ENCODE results near the gene ZFC3H1.

The ZFC3H1 gene

DNA sequence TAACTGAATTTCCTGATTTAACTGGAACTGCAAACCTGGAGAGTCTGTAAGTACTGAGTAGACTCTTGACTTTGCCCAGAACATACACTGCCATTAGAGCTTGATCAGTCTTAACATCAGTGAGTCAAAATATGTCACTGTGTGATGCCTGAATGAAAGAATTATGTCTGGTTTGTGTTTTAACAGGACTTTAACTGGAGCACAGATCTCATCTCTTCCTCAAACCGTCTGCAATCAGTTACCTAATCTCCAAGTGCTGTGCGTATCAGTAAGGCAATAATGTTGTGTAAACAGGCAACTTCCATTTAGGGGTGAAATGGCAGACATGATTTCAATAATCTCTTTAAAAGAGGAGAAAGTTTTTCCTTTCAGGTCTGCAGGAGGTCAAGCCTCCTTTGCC, 97.0 kb downstream of the ZFC3H1 start:
- no peak for DNase-seq

DNA sequence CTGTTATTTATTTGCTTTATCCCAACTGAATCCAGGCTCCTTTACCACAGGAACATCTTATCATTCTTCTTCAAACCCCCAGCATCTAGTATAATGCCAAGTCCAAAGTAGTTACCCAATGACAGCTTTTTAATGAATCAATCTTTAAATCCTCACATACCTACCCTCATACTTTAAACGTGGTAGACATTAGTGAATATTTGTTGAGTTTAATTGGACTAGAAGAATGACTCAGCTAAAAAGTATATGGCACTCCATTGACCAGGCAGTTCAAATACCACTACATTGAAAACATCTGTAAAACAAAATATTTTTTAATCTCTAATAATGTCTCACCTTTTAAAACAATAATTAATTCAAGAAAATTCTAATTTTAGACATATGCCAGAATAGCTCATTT, 98.1 kb downstream of the ZFC3H1 start:
- no peak for DNase-seq

DNA sequence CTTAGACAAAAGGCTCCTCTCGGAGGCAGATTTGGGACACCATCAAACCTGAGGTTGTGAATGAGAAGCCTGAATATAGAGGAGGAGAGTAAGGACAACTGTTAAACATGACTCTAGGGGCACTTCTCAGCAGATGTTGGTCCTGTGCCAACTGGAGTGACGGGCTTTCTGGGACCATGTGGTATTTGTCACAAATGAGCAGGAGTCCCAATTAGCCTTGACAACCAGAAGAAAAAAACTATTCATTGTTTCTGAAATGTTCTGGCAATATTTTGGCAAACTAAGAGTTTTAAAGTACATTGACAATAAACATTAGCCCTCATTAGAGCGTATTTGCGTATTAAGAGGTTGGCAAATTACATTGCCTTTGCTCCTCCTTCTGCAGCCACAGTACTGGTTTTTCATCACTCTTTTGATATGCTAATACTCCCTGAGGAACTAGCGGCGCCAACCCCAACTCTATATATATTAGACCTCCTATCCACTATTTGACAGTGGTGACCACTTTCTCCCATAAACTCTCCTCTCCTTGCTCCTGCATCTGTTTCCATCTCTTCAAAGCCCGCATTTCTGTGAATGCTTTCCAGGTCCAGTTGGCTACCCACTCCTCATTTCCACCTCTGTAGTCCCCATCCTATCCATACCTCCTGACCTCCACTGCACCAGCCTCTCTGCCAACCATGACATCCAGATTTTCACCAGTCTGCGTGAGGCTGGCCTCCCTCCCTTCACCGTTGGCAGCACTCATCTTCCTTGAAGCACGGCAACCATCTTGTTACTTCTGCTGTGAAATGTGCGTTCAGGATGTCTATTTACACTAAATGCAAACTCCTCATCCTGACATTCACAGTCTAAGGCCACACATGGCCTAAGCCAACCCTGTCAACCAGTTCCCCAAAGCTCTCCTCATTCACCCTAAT, 100.7 kb downstream of the ZFC3H1 start:
- no peak for DNase-seq
